Progenitor cell of endocrine pancreas (in vitro differentiated cells): ENCODE measurements around the gene TMEM120A. TPM values are rescaled to one million over a fixed set of nuclear protein-coding genes. Genes with fewer than 3 reads are reported as not detected.

ENCODE experiments used
- DNase-seq: peaks from one replicate; pipeline ENCODE4 v3.0.0; 2021; ENCODE audit warnings: low spot score; ENCODE audit not compliant: unreplicated experiment
- H3K27ac Mint-ChIP-seq: 2 replicates; pipeline ENCODE4 v1.8.0; 2021; ENCODE audit warnings: mild to moderate bottlenecking, moderate library complexity, mixed read lengths
- H3K27me3 Mint-ChIP-seq: 2 replicates; pipeline ENCODE4 v1.8.0; 2021; ENCODE audit warnings: mixed read lengths
- H3K36me3 Mint-ChIP-seq: 2 replicates; pipeline ENCODE4 v1.8.0; 2022; ENCODE audit warnings: mixed read lengths; ENCODE audit not compliant: insufficient read depth
- H3K4me1 Mint-ChIP-seq: 2 replicates; pipeline ENCODE4 v1.8.0; 2021; ENCODE audit warnings: low read depth, mixed read lengths
- H3K4me3 Mint-ChIP-seq: 2 replicates; pipeline ENCODE4 v1.8.0; 2021; ENCODE audit warnings: low read depth, mild to moderate bottlenecking, moderate library complexity, mixed read lengths
- H3K9me3 Mint-ChIP-seq: 2 replicates; pipeline ENCODE4 v1.8.0; 2021; ENCODE audit warnings: low read depth, mixed read lengths
- CTCF ChIP-seq: fragments of 200-600 bp; sonication (generic); IDR thresholded peaks from one replicate; pipeline ENCODE4 v1.5.0; 2021; ENCODE audit warnings: antibody characterized with exemption, mild to moderate bottlenecking; ENCODE audit not compliant: unreplicated experiment
- total RNA-seq: library from RNA; stranded (reverse); gene quantifications from 2 replicates; pipeline ENCODE4 v1.2.1, GENCODE V29; 2021

Gene TMEM120A
- total RNA-seq, 1 donor from 2014 or later = 35.7 TPM

DNA sequence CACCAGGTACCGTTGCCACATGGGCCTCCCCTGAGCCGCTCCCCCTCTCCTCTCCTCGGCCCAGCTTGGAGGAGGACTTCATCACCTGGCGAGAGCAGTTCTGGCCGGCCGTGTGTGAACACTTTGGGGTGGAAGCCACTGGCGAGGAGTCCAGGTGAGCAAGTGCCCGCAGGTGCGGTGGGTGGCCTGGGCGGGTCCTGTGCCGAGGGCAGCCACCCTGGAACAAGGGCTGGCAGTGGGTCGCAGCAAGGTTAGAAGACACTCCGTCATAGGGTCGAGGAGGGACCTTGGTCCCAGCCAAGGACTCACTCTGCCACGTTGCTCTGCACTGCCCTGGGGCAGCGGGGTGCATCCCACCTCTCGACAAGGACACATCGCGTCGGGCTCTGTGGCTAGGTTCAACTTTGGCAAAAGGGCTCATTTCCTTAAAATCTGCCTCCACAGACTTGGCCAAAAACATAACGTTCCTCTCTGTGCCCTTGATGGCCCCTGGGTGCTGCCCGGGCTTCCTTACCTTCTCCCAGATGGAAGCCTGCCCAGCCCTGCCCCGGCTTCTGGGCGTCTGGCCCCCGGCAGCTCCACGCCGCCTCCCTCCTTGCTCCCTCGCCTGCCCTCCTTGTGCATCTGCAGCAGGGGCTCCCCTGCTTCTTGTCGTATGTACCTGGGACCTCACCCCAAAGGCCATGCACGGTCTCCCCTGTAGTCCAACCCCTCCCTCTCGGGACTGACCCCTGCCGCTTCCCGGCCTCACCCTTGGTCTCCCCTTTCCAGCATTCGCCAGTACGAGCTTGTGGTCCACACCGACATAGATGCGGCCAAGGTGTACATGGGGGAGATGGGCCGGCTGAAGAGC, 12.7 kb downstream of the TMEM120A start:
- no peak for DNase-seq
- no peak overlapping the region for H3K4me3 Mint-ChIP-seq
- H3K27me3 Mint-ChIP-seq = no peaks in the 10 kb centered on the region
- no peak for TF ChIP-seq CTCF
- H3K27ac Mint-ChIP-seq = no peak overlapping the region
- peaks cover 4% of the 10 kb centered on the region for H3K36me3 Mint-ChIP-seq
- H3K4me1 Mint-ChIP-seq = no peaks in the 10 kb centered on the region
- no peaks in the 10 kb centered on the region for H3K9me3 Mint-ChIP-seq

DNA sequence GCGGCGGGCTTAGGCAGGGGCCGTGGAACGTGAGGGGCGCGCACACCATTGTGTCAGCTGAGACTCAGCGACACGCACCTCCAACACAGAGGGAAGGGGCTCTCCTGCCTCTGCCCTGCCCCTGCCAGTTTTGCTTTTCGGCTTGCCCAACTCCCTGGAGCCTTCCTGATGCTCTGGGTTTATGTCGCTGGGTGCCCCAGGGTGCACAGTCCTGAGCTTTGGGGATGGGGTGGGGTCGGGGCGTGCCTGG, 13.3 kb downstream of the TMEM120A start:
- Mint-ChIP-seq H3K4me3 (no peak overlapping the region), H3K27ac (no peak overlapping the region), H3K9me3 (no peaks in the 10 kb centered on the region), H3K4me1 (no peaks in the 10 kb centered on the region), H3K27me3 (no peaks in the 10 kb centered on the region), H3K36me3 (peaks cover 3% of the 10 kb centered on the region)
- no peak for DNase-seq
- TF ChIP-seq CTCF = no peak

- no peak for TF ChIP-seq CTCF
- DNase-seq = no peak
- no peaks in the 10 kb centered on the region for H3K4me1 Mint-ChIP-seq
- no peak overlapping the region for H3K4me3 Mint-ChIP-seq
- H3K27me3 Mint-ChIP-seq = no peaks in the 10 kb centered on the region
- peaks cover 3% of the 10 kb centered on the region for H3K36me3 Mint-ChIP-seq
- H3K27ac Mint-ChIP-seq = no peak overlapping the region
- no peaks in the 10 kb centered on the region for H3K9me3 Mint-ChIP-seq
Measured at GRCh38 chr7:75980430-75981202, 13.8 kb downstream of the TMEM120A start.

- no peak for DNase-seq
- H3K27ac Mint-ChIP-seq = no peak overlapping the region
- no peaks in the 10 kb centered on the region for H3K27me3 Mint-ChIP-seq
- TF ChIP-seq CTCF = no peak
- H3K4me3 Mint-ChIP-seq = no peak overlapping the region
- H3K9me3 Mint-ChIP-seq = no peaks in the 10 kb centered on the region
- H3K36me3 Mint-ChIP-seq = peaks cover 3% of the 10 kb centered on the region
- no peaks in the 10 kb centered on the region for H3K4me1 Mint-ChIP-seq
Measured at GRCh38 chr7:75979759-75980429, 14.5 kb downstream of the TMEM120A start.

DNA sequence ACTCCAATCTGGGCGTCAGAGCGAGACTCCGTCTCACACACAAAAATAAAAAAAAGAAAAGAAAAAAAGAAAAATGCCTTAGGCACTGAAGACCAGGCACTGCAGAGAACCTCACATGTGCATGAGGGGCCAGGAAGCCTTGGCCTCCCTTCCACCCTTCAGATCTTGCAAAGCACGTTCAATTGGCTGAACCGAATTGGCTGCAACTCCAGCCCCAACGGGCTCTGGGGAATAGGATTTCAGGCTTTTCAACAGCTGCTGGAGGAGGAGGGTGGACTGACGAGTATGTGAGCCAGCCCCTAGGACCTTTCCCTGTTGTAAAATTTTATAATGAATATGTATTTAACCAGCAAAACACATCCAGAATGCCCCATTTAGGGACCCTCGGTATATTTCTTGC, 16.7 kb downstream of the TMEM120A start:
- no peak for DNase-seq
- TF ChIP-seq CTCF = no peak
- no peaks in the 10 kb centered on the region for H3K4me1 Mint-ChIP-seq
- no peaks in the 10 kb centered on the region for H3K9me3 Mint-ChIP-seq
- H3K4me3 Mint-ChIP-seq = no peak overlapping the region
- H3K27me3 Mint-ChIP-seq = no peaks in the 10 kb centered on the region
- H3K36me3 Mint-ChIP-seq = peaks cover 10% of the 10 kb centered on the region
- no peak overlapping the region for H3K27ac Mint-ChIP-seq
